ENCODE measurements around the gene LIN37. TPM values are rescaled to one million over a fixed set of nuclear protein-coding genes. Genes with fewer than 3 reads are reported as not detected.

LIN37 gene
- total and polyA plus RNA-seq, 2 donors (not counting 3 experiments of a cell fraction or from before 2014, with no cell fraction given), result 11.3 to 21.4 TPM

- no peak overlapping the region for H3K27ac ChIP-seq (ENCODE audit: insufficient read depth, low read depth, low read length)
- no peaks in the 10 kb centered on the region for H3K9me1 ChIP-seq (replicated peaks; ENCODE audit: control insufficient read depth, extremely low read depth, insufficient read depth, low read length)
- no peak for DNase-seq (ENCODE audit: low read depth, low spot score)
- dilution Hi-C loops (cut with MboI; ENCODE audit: extremely low pct_ligation_motif_present, low sequenced_read_pairs), result no loop called here
- no peaks in the 10 kb centered on the region for H3K4me1 ChIP-seq (ENCODE audit: control insufficient read depth, extremely low read depth, insufficient read depth, low read length)
- H3K9ac ChIP-seq (replicated peaks; ENCODE audit: extremely low read depth, insufficient read depth, low read length), result no peak overlapping the region
- H2AFZ ChIP-seq (ENCODE audit: low read depth, low read length), result no peak overlapping the region
- no TSS peak for BruUV-seq (replicated peaks)
- CTCF ChIA-PET, result no interaction called here
- no peak overlapping the region for H3K4me2 ChIP-seq (ENCODE audit: insufficient read depth, low read length)
- no peaks in the 10 kb centered on the region for H3K36me3 ChIP-seq (ENCODE audit: control insufficient read depth in 2 of 2, extremely low read depth in 1 of 2, insufficient read depth in 2 of 2, low read length in 2 of 2)
- H3K4me3 ChIP-seq (replicated peaks in 1 of 3; ENCODE audit: insufficient read depth in 1 of 3, low read depth in 1 of 3, low read length in 3 of 3), result no peak overlapping the region
- POLR2A ChIA-PET, result no interaction called here
- H3K9me3 ChIP-seq (replicated peaks; ENCODE audit: control insufficient read depth, insufficient read depth, low read length), result no peaks in the 10 kb centered on the region
- intact Hi-C loops (cut with micrococcal nuclease), result no loop called here
- H4K20me1 ChIP-seq (replicated peaks; ENCODE audit: control insufficient read depth, extremely low read depth, insufficient read depth, low read length), result no peaks in the 10 kb centered on the region
- TF ChIP-seq MAX (IDR thresholded peaks at IDR 0.05; ENCODE audit: insufficient read depth, insufficient read length), result no peak
- no peak for TF ChIP-seq GATA2 (IDR thresholded peaks at IDR 0.05; ENCODE audit: insufficient read depth, insufficient read length, low read depth, low read length)
- no peak for TF ChIP-seq JUN (IDR thresholded peaks at IDR 0.05; ENCODE audit: borderline replicate concordance, insufficient read depth, insufficient read length, low read depth)
- TF ChIP-seq EZH2 (IDR thresholded peaks at IDR 0.05; ENCODE audit: borderline replicate concordance, low read depth, low read length, severe bottlenecking), result no peak
- no peak for TF ChIP-seq FOS (IDR thresholded peaks at IDR 0.05; ENCODE audit: borderline replicate concordance, insufficient read depth, low read length)
- TF ChIP-seq CTCF (IDR thresholded peaks at IDR 0.05; ENCODE audit: extremely low read depth in 1 of 2, insufficient read depth in 1 of 2, low read depth in 1 of 2, low read length in 2 of 2), result no peak
- TF ChIP-seq MYC (IDR thresholded peaks at IDR 0.05; ENCODE audit: low read depth, low read length), result no peak
- TF ChIP-seq POLR2AphosphoS5 (IDR thresholded peaks at IDR 0.05; ENCODE audit: insufficient read depth, low read depth, low read length), result no peak
- no peak for FAIRE-seq
- peaks cover 11 to 20% of the 10 kb centered on the region in 2 experiments for H3K27me3 ChIP-seq (ENCODE audit: control insufficient read depth in 2 of 2, insufficient read depth in 2 of 2, low read length in 2 of 2)
- H3K79me2 ChIP-seq (ENCODE audit: control insufficient read depth, insufficient read depth, low read length), result no peaks in the 10 kb centered on the region
These were observed 44.5 kb downstream of the LIN37 start for GRCh38 chr19:35792888-35793287.

All from endothelial cell of umbilical vein (primary cell).